RWPE2 (cell line): Measurements from ENCODE around the gene DIPK1A.
A peak's percentile ranks its signal among the peaks of the same experiment; 100 is the strongest.

Source experiments
- ATAC-seq: fragments of 200-7000 bp; cut with Tn5 transposase; 3 replicates; pipeline ENCODE4 v1.9.1; 2021; ENCODE audit warnings: low read depth
- DNase-seq: peaks from one replicate; pipeline ENCODE4 v3.0.0-alpha.2; 2020; ENCODE audit warnings: low spot score
- H3K27ac ChIP-seq: fragments of 450-650 bp; 2 replicates; pipeline ENCODE4 v1.5.1; 2017; ENCODE audit warnings: mild to moderate bottlenecking; ENCODE audit not compliant: poor library complexity, severe bottlenecking
- H3K27me3 ChIP-seq: fragments of 250-450 bp; sonication (Bioruptor Pico); 2 replicates; pipeline ENCODE4 v1.5.1; 2021; ENCODE audit warnings: mild to moderate bottlenecking, moderate library complexity; ENCODE audit not compliant: insufficient read depth, poor library complexity, severe bottlenecking
- H3K36me3 ChIP-seq: fragments of 250-450 bp; sonication (Bioruptor Pico); 2 replicates; pipeline ENCODE4 v1.5.1; 2020; ENCODE audit warnings: low read depth, mild to moderate bottlenecking, moderate library complexity
- H3K4me1 ChIP-seq: fragments of 250-450 bp; sonication (Bioruptor Pico); 2 replicates; pipeline ENCODE4 v1.5.1; 2021; ENCODE audit warnings: mild to moderate bottlenecking, moderate library complexity; ENCODE audit not compliant: insufficient read depth, poor library complexity, severe bottlenecking
- H3K4me3 ChIP-seq: fragments of 250-450 bp; sonication (Bioruptor Pico); 2 replicates; pipeline ENCODE4 v1.5.1; 2021; ENCODE audit warnings: mild to moderate bottlenecking, moderate library complexity; ENCODE audit not compliant: severe bottlenecking
- H3K9me3 ChIP-seq: fragments of 250-450 bp; sonication (Bioruptor Pico); 2 replicates; pipeline ENCODE4 v1.5.1; 2021; ENCODE audit warnings: mild to moderate bottlenecking, moderate library complexity; ENCODE audit not compliant: severe bottlenecking
- CTCF ChIP-seq: fragments of 450-650 bp; IDR thresholded peaks from one replicate; pipeline ENCODE4 v1.5.1; 2017; ENCODE audit warnings: mild to moderate bottlenecking, moderate library complexity; ENCODE audit not compliant: poor library complexity, severe bottlenecking

DIPK1A gene

GRCh38 chr1:92952714-92953113 lies 8.5 kb downstream of the DIPK1A start:
- H3K4me3 ChIP-seq: no peak overlapping the region
- H3K4me1 ChIP-seq: peaks cover 27% of the 10 kb centered on the region
- no peak overlapping the region for H3K27ac ChIP-seq

GRCh38 chr1:92951141-92951582 lies 10.1 kb downstream of the DIPK1A start:
- ATAC-seq: peak; percentile 22; the same call in 1 of the 3 replicates
- H3K4me1 ChIP-seq: peaks cover 27% of the 10 kb centered on the region

More at GRCh38 chr1:92952714-92953113, 8.5 kb downstream of the DIPK1A start:
- DNase-seq: no peak
- no peak for ATAC-seq
- no peaks in the 10 kb centered on the region for H3K9me3 ChIP-seq
- TF ChIP-seq CTCF: no peak
- no peaks in the 10 kb centered on the region for H3K27me3 ChIP-seq
- H3K36me3 ChIP-seq: no peaks in the 10 kb centered on the region

GRCh38 chr1:92949937-92950817 lies 11.1 kb downstream of the DIPK1A start:
- H3K9me3 ChIP-seq: no peaks in the 10 kb centered on the region
- ATAC-seq (peak; percentile 95), DNase-seq (no peak)
- no peak overlapping the region for H3K4me3 ChIP-seq
- TF ChIP-seq CTCF: no peak
- no peaks in the 10 kb centered on the region for H3K27me3 ChIP-seq
- H3K36me3 ChIP-seq: no peaks in the 10 kb centered on the region
- H3K27ac ChIP-seq: peak overlapping the region; percentile 59
- H3K4me1 ChIP-seq: peaks cover 27% of the 10 kb centered on the region

More at GRCh38 chr1:92951141-92951582, 10.1 kb downstream of the DIPK1A start:
- no peaks in the 10 kb centered on the region for H3K9me3 ChIP-seq
- H3K27ac ChIP-seq: peak overlapping the region; percentile 59
- no peaks in the 10 kb centered on the region for H3K27me3 ChIP-seq
- no peak for DNase-seq
- no peak for TF ChIP-seq CTCF
- H3K36me3 ChIP-seq: no peaks in the 10 kb centered on the region
- H3K4me3 ChIP-seq: no peak overlapping the region

- H3K4me1 ChIP-seq: peaks cover 27% of the 10 kb centered on the region
- DNase-seq: no peak
- no peak overlapping the region for H3K27ac ChIP-seq
Observed at GRCh38 chr1:92948071-92948470, 13.2 kb downstream of the DIPK1A start.

More at GRCh38 chr1:92948071-92948470, 13.2 kb downstream of the DIPK1A start:
- Histone ChIP-seq H3K4me3 (no peak overlapping the region), H3K36me3 (no peaks in the 10 kb centered on the region), H3K9me3 (no peaks in the 10 kb centered on the region), H3K27me3 (no peaks in the 10 kb centered on the region)
- no peak for TF ChIP-seq CTCF
- ATAC-seq: no peak
